ENCODE measurements around the gene TAS1R3.

DNA sequence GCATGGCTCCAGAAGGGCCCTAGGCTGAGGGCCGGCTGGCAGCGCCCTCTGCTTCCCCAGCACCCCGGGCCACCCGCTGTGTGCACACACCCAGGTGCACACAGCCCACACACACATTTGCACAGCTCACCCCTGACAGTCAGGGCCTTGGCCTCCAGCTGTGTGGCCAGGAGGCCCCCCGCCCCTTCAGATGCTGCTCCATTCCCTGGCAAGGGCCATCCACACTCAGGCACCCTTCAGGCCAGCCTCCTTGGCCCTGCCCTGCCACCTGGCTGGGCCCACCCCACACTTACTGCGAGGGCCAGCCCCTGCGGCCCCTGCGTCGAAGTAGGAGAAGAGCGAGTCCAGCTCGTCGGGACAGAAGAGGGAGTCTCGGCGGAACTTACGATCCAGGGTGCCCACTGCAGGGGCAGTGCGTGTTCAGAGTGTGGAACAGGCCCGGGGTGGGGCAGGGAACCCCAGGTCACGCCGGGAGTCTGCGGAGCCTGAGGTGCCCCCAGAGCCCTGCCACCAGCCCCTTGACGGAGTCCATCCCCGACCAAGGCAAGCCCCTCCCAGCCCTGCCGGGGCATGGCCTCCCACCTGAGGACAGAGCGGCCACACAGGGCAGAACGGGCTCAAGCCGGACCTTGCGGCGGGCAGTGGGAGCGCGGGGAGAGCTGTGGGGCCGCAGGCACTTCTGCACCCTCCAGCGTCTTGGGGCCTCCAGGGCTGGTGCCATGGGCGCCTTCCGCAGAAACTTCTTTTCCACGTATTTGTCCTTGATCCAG is 35.7 kb upstream of the TAS1R3 start:
- TF ChIP-seq EP300 (IDR thresholded peaks at IDR 0.05; ENCODE audit: borderline replicate concordance) (no peak), TAF1 (IDR thresholded peaks at IDR 0.05; ENCODE audit: low read depth) (no peak), CREB1 (IDR thresholded peaks at IDR 0.05; ENCODE audit: low read depth) (no peak), NFIC (IDR thresholded peaks at IDR 0.05) (no peak), YY1 (IDR thresholded peaks at IDR 0.05; ENCODE audit: low read depth) (no peak), CEBPB (IDR thresholded peaks at IDR 0.05) (no peak), FOXM1 (IDR thresholded peaks at IDR 0.05; ENCODE audit: borderline replicate concordance, low read depth) (no peak), TCF12 (IDR thresholded peaks at IDR 0.05; ENCODE audit: low read depth) (no peak), TEAD4 (IDR thresholded peaks at IDR 0.05) (no peak), RAD21 (IDR thresholded peaks at IDR 0.05; ENCODE audit: low read depth) (no peak), ZBTB7A (IDR thresholded peaks at IDR 0.05; ENCODE audit: low read depth) (no peak)
- TF ChIP-seq, protein P1, sequence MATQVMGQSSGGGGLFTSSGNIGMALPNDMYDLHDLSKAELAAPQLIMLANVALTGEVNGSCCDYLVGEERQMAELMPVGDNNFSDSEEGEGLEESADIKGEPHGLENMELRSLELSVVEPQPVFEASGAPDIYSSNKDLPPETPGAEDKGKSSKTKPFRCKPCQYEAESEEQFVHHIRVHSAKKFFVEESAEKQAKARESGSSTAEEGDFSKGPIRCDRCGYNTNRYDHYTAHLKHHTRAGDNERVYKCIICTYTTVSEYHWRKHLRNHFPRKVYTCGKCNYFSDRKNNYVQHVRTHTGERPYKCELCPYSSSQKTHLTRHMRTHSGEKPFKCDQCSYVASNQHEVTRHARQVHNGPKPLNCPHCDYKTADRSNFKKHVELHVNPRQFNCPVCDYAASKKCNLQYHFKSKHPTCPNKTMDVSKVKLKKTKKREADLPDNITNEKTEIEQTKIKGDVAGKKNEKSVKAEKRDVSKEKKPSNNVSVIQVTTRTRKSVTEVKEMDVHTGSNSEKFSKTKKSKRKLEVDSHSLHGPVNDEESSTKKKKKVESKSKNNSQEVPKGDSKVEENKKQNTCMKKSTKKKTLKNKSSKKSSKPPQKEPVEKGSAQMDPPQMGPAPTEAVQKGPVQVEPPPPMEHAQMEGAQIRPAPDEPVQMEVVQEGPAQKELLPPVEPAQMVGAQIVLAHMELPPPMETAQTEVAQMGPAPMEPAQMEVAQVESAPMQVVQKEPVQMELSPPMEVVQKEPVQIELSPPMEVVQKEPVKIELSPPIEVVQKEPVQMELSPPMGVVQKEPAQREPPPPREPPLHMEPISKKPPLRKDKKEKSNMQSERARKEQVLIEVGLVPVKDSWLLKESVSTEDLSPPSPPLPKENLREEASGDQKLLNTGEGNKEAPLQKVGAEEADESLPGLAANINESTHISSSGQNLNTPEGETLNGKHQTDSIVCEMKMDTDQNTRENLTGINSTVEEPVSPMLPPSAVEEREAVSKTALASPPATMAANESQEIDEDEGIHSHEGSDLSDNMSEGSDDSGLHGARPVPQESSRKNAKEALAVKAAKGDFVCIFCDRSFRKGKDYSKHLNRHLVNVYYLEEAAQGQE (IDR thresholded peaks at IDR 0.05; ENCODE audit: low read depth) = no peak
- TF ChIP-seq, protein P2, sequence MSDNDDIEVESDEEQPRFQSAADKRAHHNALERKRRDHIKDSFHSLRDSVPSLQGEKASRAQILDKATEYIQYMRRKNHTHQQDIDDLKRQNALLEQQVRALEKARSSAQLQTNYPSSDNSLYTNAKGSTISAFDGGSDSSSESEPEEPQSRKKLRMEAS (IDR thresholded peaks at IDR 0.05) = no peak
- TF ChIP-seq, protein P3, sequence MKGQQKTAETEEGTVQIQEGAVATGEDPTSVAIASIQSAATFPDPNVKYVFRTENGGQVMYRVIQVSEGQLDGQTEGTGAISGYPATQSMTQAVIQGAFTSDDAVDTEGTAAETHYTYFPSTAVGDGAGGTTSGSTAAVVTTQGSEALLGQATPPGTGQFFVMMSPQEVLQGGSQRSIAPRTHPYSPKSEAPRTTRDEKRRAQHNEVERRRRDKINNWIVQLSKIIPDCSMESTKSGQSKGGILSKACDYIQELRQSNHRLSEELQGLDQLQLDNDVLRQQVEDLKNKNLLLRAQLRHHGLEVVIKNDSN (IDR thresholded peaks at IDR 0.05) = no peak
